Activated CD4-positive, alpha-beta T cell treated with anti-CD3 and anti-CD28 coated beads, Interleukin-2, Interleukin-4, amounts not matched to agents 100 ng/mL and 50 ng/mL, durations not matched to agents 16 hours and 8 hours (primary cell): ENCODE measurements around the gene FHIT.
"Not testable (repeated sequence)": the region's sequence is repeated elsewhere in the genome, so short reads cannot be mapped to it uniquely, and the experiment has no call there.

Source experiments
- DNase-seq: peaks from one replicate; pipeline ENCODE4 v3.0.0-alpha.2; 2020; ENCODE audit warnings: low spot score

Gene FHIT

DNA sequence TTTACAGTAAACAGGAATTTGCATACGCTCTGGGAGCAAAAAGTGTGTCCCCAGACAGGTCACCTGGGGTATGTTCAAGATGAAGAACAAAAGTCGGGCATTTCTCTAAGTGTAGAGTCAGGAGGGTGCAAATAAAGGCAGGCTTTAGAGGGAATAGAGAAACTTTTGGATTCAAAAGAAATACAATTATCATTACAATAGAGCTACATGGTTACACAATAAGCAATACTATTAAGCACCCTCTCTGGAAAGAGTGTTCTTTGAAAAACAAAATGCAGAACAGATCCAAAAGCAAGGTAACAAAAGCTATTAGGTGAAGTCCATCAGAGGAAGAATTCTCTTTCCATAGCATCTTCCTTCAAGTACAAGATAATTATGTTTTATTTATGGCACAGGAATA, 679.7 kb downstream of the FHIT start:
- no peak for DNase-seq

DNA sequence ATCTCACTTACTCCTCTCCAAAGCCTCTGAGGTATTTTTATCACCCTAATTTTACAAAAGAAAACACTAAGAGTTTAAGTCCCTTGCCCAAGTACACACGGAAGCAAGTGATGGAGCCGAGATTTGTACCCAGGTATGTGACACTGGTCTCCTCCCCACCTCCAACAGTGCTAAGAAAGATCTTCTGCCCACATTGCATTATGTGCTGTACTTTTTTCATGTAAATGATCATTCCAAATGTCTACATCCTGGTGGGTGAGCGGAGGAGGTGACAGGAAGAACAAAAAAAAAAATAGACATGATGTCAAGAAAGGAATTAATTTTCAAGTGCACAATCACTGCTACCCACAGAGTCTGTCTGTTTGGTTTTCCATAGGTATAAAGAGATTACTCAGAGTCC, 694.1 kb downstream of the FHIT start:
- no peak for DNase-seq

DNA sequence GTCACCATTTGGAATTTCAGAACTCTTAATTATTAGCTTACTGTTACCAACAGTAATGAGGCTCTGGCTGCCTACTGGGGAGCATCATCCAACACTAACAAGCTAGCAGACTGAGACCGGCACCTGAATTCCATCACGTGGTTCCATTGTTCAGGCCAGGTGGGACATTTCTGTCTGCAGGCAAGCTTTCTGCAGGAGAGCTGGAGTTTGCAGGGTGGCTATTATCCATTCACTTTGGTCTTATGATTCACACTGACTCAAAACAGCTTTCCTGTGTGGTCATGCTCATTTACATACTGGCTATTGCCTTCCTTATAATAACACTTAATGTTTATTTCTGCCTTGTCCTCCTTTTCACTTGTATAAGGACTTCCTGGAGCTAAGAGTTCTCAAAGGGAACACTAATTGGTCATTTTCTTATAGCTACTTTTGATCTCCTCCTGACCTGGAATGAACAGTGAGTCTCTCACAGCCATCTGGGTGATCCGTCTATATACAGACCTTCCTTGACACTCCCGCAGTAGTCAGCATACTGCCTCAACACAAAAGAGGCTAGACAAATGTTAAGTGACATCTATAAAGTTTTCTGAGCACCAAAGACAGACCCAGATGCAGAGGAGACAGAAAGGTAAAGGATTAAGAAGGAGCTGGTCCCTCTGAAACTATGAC, 695.4 kb downstream of the FHIT start:
- peak; percentile 54 for DNase-seq

DNA sequence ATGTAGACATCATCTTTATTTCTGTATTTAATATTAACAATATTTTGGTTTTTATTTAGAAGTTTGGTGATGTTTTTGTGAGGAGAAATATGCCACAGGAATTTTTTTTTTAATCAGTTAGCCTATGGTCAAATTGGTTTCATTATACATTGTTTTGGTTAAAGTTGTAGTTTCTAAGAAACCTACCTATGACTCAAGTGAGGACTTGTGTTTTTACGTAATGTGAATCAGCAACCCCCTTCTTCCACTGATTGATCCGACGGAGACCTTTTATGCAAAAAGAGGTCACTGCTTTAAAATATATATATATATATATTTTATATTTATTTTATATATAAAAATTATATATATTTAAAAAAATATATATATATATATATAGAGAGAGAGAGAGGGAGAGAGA, 698.1 kb downstream of the FHIT start:
- DNase-seq: peak; percentile 48

DNA sequence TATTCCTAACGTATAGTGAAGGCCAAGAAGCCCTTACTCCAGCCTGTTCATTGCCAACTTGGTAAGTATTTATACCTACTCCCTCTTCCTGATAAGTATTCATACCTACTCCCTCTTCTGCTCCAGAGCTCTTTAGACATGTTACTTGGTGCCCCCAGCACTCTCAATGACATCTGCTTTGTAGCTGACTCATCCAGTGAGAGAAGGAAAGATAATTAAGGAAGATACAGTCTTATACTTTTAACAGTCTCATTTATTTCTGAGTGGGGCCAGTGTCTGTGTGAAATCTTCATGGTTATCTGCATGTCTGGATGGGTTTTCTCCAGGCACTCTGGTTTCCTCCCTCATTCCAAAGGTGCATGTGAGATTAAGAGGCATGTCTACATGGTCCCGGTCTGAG, 698.7 kb downstream of the FHIT start:
- DNase-seq: peak; percentile 6

DNA sequence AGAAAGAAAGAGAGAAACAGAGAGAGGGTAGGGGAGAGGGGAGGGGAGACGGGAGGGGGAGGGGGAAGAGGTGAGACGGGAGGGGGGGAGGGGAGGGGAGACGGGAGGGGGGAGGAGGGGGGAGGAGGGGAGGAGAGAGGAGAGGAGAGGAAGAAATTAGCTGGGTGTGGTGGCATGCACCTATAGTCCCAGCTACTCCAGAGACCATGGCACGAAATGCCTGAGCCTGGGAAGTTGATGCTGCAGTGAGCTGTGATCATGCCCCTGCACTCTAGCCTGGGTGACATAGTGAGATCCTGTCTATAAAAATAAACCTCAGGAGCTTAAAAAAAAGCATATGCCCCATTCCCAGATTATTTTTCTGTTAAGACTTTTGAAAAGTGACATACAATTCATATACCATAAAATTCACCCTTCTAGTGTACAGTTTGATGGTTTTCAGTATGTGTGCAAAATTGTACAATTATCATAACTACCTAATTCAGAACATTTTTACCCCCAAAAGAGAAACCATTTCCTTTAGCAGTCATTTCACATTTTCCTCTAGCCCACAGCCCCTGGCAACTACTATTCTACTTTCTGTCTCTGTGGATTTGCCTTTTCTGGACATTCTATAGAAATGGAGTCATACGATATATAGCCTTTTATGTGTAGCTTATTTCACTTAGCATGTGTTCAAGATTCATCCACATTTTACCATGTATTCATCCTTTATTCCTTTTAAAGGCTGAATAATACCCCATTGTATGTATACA, 699.6 kb downstream of the FHIT start:
- peak; percentile 35 for DNase-seq

DNA sequence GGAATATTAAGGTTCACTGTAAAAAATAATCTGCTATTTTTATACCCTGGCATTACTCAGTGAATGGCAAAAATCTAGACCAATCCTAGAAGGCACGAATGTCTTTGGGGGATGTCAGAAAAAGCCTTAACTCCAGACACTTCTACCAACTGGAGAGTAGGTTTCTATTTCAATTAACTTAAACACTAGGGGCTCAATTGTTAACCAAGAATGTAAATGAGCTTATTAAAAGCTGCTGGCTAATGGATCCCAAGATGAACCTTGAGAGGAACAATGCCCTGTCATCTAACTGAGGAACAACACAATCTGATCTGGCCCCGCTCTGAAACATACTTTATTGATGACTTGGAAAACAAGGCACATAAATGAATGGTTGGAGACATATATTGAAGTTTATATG, 701.4 kb downstream of the FHIT start:
- DNase-seq: no peak

DNA sequence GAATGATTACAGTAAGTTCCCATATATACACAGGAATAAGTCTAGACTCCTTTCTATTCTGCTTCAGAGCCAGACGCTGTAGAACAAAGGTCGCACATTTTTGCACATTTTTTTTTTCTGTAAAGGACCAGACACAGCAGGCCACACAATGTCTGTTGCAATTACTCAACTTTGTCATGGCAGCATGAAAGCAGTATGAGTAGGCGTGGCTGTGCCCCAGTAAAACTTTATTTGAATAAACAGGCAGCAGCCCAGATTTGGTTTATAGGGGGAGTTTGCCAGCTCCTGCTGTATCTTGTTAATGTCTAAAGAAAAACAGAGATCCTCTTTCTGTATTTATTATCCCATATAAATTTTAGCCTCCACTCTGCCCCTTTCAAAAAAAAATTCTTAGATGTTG, 708.3 kb downstream of the FHIT start:
- no peak for DNase-seq

DNA sequence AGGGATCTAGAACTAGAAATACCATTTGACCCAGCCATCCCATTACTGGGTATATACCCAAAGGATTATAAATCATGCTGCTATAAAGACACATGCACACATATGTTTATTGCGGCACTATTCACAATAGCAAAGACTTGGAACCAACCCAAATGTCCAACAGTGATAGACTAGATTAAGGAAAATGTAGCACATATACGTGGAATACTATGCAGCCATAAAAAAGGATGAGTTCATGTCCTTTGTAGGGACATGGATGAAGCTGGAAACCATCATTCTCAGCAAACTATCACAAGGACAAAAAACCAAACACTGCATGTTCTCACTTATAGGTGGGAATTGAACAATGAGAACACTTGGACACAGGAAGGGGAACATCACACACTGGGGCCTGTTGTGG, 711.9 kb downstream of the FHIT start:
- not testable (repeated sequence) for DNase-seq

DNA sequence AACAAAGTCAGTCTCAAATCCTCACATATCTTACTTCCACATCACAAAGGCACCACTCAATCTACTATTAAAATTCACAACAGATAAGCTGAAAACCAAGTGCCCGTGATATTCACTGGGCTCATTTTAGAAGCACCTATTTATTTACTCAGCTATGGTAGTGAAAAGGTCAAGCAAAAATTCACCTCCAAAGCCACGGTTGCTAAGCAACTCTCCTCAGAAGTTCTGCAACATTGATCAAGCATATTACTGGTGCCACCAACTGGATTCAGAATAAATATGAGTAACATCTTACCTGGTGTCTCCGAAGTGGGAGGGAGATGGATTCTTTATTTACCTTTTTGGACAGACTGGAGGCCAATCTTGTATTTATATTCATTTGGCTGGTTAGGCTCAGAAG, 714.8 kb downstream of the FHIT start:
- no peak for DNase-seq

DNA sequence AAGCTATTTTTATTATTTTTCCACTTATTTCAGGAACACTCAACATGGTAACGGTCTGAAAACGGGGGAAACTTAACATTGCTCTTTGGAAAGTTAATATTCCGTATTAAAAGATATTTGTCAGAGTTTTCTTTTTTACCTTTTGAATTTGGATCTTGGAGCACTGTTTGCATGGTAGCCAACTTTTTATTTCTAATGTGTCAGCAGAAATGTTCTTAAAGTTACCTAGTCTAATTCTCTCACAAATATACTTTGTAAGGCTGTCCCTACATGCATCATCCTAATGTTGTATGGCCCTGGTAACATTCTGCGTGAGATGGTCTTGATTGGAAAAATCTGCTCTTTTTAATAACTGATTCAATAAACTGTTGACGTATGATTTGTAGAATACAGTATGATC, 719.5 kb downstream of the FHIT start:
- no peak for DNase-seq

DNA sequence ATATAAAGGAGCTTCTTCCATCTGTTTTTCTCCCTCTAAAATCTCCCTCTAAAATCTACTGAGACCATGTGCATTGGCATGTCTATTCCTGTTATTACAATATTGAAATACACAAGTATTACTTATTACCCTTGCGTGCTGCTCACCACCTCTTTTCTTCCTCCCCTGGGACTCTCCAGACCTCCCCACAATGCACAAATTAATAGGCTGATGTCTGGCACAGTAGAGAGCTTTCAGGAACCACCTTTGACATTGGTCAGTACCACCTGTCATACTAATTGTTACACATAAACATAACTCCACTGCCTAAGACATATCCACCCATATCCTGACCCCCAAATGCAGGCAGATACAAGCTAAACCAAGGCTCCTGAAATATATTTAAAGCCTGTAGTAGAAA, 722.6 kb downstream of the FHIT start:
- DNase-seq: no peak

DNA sequence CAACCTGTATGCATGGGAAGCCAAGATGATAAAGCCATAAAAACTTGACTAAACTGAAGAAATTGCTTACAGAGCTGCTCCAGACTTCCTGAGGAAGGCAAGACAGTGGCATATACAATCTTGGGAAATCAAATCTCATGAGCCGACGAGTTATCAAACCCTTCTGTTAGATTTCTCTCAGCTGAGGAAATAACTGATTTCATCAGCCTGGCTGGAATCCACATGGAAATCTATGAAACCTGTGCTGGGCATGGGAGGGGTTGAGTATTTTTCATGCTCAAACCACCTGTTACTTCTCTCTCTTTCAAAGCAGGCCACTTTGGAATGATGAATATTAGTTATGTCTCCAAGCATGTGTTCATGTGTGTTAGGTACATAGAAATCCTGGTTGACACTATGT, 727.7 kb downstream of the FHIT start:
- no peak for DNase-seq

DNA sequence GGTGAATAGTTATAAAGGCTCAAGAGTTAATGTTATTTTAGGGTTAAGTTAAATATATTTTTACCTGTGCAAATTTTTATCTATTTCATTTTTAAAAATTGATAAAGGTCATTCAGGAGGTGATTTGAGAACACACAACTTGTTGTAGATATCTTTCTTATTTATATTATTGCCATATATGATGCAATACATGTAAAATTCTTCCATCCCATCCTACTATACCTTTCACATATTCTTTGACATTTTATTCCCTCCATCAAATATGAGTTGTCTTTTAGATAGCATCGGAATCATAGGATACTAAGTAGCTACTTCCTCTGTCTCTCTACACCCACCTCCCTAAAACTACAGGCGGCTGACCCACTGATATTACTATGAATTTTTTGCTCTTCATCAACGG, 734.1 kb downstream of the FHIT start:
- no peak for DNase-seq

DNA sequence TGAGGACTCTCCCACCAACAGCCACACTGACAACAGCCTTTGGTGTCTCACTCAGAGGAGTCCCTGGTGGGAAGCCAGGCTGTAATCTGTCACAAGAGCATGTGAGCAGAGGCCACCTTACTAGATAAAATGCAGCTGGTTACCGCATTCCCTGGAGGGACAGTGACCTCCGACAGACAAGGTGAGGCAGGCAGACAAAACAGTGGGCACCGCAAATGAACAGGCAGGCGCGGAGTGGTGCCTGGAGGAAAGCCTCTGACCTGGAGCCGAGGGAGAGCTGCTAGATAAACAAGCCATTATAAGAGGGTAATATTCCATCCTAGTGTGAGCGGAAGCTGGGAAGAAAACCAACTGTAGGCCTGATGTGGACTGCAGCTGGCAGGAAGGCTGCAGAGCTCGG, 736.4 kb downstream of the FHIT start:
- no peak for DNase-seq

DNA sequence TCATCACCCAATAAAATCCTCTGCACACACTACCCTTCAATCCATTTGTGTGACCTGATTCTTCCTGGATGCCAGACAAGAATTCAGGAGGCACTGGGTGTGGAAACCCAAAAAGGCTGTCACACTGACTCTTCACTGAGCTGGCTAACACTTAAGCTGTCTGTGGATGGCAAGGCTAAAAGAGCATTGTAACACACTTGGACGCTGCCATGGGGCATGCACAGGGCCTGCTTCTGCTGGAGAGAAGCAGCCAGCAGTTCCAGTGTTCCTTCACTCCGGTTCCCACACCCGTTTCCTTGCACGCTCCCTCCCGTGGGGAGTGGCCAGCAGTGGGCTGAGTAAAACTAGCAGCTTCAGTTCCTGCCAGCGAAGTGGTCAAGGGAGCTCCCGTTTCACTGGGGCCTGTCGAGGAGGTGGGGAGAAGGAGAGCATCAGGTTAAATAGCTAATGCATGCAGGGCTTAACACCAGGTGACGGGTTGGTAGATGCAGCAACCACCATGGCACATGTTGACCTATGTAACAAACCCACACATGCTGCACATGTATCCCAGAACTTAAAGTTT, 737.1 kb downstream of the FHIT start:
- DNase-seq: no peak

DNA sequence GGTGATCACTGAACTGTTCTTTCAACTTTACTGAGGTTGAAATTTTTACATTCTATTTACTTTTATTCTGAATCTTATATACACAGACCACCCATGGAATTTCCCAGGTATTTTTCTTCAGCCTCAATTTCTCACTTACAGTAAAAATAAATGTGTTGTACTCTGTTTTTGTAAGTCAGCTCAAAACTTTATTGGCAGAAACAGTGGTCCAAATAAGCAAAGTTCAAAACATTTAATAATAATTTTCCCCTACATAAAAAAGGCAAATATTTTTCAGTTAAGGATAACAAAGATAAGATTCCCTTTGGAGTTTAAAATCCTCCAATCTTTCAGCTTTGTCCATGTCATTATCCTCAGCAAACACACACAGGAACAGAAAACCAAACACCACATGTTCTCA, 738.0 kb downstream of the FHIT start:
- DNase-seq: no peak

DNA sequence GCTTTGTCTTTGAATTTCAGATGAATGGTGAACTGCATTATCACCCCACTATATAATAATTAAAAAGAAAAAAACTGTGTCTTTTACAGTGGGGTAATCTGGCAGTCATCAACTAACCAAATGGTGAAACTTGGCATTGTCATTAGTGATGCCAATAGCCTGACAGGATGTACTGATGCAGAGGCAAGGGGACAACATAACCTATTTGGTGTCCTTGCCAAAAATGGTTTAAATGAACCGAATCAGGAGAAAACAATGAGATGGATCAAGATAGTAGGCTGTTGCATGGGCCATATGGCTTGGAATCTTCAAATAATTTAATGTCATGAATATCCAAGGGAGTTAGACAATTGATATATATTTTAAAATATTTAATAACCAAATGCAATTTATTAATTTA, 738.7 kb downstream of the FHIT start:
- DNase-seq: no peak

DNA sequence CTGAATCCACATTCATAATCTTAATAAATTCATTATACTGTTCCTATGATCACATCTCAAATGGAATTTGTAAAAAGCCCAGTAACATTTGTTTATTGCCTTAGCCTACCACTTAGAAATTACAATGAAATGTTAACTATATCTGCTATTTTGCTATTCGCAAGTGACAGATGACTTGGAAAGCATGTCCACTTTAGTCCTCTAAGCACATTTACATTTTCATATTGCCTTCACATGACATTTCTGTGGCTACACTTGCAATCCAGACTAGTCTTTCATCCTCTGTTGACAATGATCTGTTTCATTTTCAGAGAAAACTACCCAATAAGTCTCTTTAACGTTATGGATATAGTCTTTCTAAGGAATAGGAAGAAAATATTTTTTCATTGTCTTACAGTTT, 741.8 kb downstream of the FHIT start:
- no peak for DNase-seq

DNA sequence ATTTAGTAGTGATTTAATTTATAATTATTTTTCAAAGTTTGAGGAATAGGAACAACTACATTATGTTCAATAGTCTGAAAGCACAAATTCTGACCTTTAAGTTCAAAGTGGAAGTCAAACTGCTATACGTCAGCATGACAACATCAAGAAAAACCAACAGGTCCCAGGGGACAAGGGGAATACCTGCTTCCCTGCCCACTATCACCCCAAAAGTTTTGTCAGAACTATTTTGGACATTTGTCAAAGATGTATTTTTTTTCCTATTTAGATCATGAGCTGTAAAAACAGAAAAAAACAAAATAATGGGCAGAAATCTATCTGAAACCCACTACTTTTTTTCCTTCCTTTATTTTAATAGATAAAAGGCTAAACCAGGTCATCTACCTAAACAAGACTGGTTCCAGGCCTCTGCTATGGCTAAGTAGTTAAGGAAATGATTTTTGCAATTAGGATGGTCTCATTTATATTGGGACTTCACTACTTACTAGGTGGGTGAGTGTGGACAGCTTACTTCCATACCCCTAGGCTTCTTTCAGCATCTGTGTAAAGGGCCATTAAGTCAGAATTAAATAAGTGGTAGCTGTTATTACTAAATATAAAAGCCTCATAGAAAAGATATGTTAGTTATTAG, 746.3 kb downstream of the FHIT start:
- DNase-seq: no peak

DNA sequence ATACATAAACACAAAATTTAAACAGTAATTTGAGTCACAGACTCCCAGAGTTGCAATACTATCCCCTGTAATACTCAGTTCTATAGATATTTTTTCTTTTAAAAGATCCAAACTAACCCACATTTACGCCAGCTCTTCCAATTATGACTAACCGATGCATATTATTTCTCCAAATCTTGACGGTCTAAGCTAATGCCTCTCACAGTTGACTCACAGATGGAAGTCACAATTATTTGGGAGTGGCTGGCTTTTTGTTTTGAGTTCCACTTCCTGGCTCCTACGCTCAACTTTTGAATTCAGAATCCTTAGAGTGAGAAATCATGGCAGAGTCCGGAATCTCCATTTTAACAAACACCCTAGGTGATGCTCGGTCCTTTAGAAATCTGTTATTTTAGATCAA, 749.9 kb downstream of the FHIT start:
- no peak for DNase-seq

DNA sequence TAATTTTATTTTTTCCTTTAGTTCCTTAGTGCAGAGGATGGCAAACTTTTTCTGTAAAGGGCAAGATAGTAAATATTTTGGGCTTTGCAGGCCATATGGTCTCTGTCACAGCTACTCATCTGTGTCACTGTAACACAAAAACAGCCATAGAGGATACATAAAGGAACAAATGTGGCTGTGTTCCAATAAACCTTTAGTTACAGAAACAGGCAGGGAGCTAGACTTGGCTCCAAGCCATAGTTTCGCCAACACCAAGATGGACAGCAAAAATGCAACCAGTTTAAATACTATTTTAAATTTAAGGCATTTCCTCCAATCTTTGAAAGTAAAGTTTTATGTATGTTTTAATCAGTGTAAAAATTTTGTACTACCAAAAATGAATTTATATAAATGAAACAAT, 753.4 kb downstream of the FHIT start:
- DNase-seq: no peak

DNA sequence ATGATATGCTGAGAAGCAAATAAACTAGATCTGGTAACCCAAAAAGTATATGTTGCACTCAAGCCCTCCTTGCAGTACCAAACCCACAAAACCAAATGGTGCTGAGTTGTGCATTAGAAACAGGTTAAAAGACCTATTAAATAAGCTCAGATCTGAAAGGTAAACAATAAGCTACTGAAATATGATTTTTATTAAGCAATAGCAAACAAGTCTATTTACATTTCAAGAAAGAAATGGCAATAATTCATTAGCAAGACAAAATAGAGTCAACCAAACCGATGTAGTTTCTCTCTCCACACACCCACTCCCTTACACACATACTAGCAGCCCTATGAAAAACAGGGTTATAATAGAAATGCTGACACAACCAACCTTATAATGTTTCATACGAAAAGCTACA, 760.3 kb downstream of the FHIT start:
- no peak for DNase-seq
